Tibial nerve (tissue), 4 donors: ENCODE measurements around the gene TGFA.

Experiments used
- EP300 ChIP-seq, 2 donors: sonication (generic); formaldehyde crosslinking; IDR thresholded peaks; one replicate each; pipeline ENCODE4 v1.6.1; 2017; ENCODE audit warnings: antibody characterized with exemption in 2 of 2, mild to moderate bottlenecking in 1 of 2
- POLR2A ChIP-seq, 2 donors: fragments of 450-650 bp; IDR thresholded peaks; one replicate each; pipeline ENCODE4 v1.6.1; 2017; ENCODE audit warnings: antibody characterized with exemption in 2 of 2, mild to moderate bottlenecking in 2 of 2, moderate library complexity in 2 of 2
- TF ChIP-seq, protein P1 (sequence below), 5 experiments: fragments of 200-600 bp in 3 of 5; fragments of 450-650 bp in 2 of 5; sonication (generic) in 3 of 5; IDR thresholded peaks; one replicate each; pipeline ENCODE4 v1.5.1; 2016 to 2019; ENCODE audit warnings: antibody characterized with exemption in 5 of 5, mild to moderate bottlenecking in 3 of 5, moderate library complexity in 2 of 5

DNA sequence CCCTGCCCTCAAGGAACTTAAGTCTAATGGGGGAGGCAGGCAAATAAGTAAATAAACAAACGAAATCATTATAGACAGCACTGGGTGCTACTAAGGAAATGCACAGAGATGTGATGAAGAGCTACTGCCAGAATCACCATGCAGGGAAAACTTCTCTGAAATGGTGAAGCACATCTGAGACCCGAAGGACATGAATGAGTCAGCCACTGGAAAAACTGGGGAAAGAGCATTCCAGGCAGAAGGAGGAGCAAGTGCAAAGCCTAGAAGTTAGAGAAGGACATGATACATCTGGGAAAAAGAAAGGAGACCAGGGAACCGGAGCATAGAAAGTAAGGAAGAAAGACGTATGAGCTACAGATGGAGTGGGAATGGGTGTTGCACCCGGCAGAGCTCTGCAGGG lies 56.8 kb downstream of the TGFA start:
- TF ChIP-seq, protein P1, sequence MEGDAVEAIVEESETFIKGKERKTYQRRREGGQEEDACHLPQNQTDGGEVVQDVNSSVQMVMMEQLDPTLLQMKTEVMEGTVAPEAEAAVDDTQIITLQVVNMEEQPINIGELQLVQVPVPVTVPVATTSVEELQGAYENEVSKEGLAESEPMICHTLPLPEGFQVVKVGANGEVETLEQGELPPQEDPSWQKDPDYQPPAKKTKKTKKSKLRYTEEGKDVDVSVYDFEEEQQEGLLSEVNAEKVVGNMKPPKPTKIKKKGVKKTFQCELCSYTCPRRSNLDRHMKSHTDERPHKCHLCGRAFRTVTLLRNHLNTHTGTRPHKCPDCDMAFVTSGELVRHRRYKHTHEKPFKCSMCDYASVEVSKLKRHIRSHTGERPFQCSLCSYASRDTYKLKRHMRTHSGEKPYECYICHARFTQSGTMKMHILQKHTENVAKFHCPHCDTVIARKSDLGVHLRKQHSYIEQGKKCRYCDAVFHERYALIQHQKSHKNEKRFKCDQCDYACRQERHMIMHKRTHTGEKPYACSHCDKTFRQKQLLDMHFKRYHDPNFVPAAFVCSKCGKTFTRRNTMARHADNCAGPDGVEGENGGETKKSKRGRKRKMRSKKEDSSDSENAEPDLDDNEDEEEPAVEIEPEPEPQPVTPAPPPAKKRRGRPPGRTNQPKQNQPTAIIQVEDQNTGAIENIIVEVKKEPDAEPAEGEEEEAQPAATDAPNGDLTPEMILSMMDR (IDR thresholded peaks at IDR 0.05), result no peak
- no peak for TF ChIP-seq POLR2A (IDR thresholded peaks at IDR 0.05)
- no peak for TF ChIP-seq EP300 (IDR thresholded peaks at IDR 0.05)
